HG03064 (cell line): ENCODE measurements around the gene MPI.
"Not testable (repeated sequence)": the region's sequence is repeated elsewhere in the genome, so short reads cannot be mapped to it uniquely, and the experiment has no call there.

Source experiments
- ATAC-seq: cut with Tn5 transposase; IDR thresholded peaks from one replicate; pipeline ENCODE4 v1.9.1; 2021; ENCODE audit warnings: low read depth; ENCODE audit not compliant: unreplicated experiment

MPI gene

DNA sequence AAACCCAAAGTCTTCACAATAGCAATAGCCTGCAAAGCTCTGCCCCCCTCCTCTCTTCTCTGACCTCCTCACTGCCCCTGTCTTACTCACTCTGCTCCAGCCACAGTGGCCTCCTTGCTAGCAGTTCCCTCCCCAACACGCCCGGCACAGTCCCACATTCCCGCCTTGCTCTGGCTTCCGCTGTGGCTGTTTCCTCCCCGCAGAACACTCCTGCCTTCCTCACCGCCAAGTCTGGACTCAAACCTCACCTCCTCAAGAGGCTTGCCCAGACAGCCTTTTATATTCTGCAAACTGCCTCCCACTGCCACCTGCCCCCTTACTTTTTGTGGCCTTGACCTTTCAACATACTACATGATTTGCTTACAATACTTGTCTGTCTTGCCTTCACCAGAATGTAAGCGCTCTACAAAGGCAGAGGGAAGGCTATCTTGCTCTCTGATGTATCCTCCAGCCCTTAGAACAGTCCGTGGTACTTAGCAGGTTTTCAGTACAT is 406 bp upstream of the MPI start:
- ATAC-seq: no peak

DNA sequence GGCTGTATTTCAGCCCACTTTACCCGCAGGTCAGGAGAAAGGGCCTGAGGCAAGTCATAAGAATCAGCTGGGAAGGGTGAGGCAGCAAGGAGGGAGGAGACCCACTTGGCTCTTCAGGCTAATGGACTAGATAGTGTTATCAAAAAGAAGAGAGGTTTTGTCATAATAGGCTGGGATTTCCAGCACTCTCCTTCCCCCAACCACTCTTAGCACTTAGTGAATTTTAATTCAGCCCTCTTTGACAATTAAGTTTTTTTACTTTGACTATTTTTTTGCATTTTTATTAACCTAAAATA is 771 bp downstream of the MPI start:
- ATAC-seq: no peak

DNA sequence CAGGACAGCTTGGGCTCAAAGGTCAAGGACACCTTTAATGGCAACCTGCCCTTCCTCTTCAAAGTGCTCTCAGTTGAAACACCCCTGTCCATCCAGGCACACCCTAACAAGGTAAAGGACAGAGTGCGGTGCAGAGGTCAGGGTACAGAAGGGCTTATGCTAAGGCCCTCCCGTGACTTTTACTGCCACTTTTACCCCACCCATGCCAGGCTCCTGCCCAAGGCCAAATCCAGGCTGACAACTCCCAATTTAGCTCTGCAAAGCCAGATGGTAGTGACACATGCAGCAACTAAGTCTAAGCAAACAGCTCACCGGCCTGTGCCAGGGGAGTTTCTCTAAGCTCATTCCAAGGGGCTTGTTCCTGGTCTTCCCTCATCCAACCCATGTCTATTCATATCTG is 1.6 kb downstream of the MPI start:
- ATAC-seq: no peak

DNA sequence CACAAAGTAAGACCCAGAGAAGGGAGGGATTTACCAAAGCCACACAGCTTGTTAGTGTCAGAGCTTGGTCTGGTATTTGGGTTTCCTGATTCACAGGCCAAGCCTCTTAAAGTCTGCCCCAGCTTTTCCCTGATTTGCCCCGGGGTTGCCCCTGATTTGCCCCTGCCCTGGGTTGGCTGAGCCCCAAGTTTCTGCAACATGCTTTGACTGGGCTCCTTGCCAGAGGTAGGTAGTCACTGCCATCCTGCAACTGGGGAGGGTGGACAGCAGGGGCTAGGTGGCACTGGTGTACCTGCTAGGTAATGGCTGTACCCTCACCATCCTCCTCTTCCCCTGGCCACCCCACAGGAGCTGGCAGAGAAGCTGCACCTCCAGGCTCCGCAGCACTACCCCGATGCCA is 2.5 kb downstream of the MPI start:
- ATAC-seq: no peak

DNA sequence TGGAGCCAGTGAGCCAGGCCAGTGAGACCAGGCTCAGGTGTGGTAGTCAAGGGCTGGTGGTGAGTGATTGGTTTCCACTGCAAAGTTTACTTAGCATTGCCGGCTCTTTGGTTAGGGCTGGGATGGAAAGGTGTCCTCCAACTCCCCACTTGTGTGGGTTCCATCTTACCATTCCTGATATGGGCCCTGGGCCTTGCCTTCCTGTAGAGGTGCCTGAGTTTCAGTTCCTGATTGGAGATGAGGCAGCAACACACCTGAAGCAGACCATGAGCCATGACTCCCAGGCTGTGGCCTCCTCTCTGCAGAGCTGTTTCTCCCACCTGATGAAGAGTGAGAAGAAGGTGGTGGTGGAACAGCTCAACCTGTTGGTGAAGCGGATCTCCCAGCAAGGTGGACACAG is 3.1 kb downstream of the MPI start:
- ATAC-seq: no peak

DNA sequence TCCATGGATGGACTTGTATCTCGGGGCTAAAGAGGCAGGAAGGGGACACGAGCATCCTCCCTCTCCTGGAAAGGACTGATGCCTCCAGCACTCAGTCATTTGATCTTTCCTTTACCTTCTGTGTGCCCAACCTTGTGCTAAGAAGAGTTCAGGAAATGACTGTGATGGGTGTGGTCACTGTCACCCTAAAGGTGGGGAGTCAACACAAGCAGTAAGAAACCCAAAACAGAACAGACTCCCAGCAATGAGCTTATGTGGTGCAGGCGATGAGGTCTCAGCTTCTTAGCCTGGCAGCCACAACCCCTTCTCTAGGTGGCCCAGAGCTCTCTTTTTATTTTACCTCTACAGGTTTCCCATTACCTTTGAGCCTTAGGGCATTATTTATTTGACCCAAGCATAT is 3.8 kb downstream of the MPI start:
- no peak for ATAC-seq

DNA sequence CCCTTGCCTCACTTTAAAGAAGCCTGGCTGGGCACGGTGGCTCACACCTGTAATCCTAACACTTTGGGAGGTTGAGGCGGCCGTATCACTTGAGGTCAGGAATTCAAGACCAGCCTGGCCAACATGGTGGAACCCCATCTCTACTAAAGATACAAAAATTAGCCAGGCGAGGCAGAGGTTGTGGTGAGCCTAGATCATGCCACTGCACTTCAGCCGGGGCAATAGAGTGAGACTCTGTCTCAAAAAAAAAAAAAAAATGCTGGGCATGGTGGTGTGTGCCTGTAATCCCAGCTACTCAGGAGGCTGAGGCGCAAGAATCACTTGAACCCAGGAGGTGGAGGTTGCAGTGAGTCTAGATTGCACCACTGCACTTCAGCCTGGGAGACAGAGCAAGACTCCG is 4.5 kb downstream of the MPI start:
- not testable (repeated sequence) for ATAC-seq

DNA sequence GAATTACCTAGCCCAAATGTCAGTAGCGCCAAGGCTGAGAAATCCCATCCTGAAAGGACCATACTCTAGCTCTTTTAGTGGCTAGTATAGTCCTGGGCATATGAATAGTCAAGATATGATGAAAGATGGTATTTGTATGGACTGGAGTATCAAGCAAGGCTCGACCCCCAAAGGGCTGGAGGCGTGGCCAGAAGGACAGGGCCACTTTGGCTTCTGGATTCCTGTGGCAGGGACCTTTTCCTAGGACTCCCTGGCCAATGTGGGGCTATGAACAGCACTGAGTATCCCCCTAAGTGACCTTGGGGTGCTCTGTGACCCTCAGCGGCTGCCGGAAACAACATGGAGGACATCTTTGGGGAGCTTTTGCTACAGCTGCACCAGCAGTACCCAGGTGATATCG is 6.0 kb downstream of the MPI start:
- no peak for ATAC-seq

DNA sequence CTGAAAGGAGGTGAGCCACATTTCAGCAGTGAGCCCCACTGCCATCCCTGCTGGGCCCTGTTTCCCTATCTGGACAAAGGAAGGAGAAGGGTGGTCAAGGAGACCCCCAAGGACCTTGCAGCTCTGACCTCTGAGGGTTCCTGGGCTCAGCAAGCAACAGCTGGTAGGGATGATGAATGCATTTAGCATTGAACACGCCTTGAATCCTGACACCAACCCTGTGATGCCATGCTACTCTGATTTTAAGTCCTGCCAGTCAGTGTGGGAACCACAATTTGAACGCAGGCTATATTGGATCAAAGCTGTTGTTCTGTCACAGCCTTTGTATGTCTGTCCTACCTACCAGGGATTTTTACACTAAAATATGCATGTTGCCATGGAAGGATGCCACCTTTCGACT is 6.5 kb downstream of the MPI start:
- ATAC-seq: no peak

DNA sequence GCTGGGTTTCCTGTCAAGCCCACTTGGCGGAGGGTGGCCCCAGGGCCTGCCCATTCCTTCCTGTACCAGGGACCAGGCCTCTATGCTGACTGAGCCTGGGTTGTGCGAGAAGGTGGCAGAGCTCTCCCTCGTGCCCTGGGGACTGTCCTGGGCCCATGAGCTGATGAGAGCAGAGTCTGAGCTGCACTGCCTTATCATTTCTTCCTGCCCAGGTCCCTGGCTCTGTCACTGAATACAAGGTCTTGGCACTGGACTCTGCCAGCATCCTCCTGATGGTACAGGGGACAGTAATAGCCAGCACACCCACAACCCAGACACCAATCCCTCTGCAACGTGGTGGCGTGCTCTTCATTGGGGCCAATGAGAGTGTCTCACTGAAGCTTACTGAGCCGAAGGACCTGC is 7.5 kb downstream of the MPI start:
- no peak for ATAC-seq

DNA sequence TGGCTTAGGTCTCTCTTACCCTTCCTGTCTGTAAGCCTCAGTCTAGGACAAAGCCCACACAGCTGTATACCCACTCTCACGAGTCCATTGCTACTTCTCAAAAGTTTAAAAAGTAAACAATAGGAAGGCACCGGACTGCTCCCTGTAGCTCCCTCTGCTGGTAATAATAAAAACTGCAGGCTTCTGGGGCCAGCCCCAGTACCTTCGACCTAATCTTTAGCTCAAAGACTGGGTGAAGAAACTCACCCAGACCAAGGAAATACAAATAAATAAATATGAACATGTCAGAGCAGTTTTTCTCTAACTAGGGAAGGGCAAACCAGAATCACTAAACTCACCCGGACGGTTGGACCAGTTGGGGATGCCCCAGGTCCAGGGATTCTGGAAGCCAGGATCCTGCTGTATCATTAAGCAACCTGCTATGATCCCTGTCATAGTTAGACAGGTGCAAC is 11.8 kb downstream of the MPI start:
- ATAC-seq: no peak

DNA sequence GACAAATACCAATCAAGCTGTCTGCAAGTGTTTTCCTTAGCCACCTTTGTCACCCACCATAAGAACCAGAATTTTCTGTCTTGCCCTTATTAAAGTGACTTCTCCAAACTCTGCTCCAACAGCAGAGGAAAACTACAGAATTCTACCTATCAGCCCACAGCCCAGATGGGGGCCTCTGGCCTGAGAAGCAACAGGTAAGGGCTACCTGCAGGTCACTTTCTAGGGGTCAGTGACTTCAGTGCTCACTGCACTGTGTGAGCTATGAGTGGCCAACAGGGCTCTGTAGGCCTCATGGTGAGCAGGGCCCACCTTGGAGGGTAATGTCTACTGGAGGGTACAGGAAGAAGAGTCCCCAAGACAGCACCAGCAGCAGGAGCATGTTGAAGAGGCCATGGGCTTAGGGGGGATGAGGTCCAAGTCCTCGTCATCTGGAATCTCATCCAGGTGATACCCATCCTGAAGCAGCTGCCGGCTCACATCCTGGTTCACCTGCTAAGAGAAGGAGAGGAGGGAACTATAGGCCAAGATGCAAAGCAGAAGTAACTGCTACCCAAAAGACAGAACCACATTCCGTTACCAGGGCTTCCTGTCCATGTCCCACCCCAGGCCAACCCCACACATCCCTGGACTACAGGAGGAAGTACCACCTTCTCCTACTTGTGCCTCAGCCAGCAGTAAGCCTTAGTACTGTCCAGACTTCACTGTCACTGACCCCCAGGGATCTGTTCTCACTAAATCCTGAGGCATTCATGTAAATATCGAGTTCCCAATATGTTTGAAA is 12.6 kb downstream of the MPI start:
- ATAC-seq: no peak

DNA sequence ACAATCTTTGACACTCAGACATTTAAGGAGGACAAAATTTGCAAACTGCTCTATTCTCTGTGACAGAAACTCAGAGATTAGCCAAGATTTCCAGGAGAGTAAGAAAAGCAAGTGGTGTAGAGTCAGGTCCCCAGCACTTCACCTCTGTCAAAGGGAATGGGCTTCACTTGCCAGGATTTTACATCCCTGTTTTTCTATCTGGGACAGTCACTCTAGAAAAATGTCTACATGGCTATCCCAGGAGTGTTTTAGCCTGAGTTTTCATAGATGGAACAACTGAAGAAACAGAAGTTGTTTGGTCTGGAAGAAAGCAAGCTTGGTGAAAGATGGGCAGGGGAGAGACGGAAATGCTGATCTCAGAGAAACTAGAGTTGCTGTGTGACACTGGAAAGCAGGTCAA is 13.8 kb downstream of the MPI start:
- no peak for ATAC-seq

DNA sequence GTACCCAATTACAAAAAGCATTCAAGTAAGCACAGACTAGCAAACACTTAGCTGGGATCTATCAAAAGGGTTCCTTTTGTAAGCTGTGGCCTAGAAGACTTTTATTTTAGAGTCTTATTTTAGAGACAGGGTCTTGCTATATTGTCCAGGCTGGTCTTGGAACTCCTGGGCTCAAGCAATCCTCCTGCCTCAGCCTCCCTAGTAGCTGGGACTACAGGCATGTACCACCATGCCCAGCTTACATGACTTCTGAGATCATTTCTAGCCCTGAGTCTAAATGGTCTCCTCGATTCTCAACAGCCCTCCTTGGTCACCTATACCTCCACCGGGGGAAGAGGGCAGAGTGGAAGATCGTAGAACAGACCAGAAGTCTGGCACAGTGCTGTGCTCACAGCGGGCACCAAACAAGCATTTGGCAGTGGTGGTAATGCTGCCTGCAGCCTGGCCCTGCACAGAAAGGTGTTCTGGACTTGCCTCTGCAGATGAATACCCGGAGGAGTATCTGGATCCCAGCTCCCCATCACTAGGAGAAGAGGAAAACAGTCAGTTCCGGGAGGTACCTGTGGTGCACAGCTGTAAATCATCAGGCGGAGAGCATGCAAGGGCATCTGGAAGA is 14.5 kb downstream of the MPI start:
- ATAC-seq: no peak

DNA sequence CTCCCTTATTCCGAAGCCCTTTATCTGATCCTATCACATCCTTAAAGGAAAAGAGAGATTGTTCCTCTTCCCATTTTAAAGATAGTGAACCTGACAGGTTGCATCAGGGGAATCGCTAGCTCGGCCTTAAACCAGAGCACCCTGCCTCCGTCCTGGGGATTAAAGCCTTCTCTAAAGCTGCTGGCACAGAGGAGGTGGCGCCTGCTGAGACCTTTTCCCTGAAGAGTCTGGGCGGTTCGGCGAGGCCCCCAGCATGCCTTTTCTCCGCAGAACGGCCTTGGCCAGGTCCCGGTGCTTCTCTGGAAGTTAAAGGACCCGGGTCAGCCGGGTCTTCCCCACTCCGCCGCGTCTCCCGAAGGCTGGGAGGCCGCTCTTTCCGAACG is 16.2 kb downstream of the MPI start:
- peak; percentile 28 for ATAC-seq

DNA sequence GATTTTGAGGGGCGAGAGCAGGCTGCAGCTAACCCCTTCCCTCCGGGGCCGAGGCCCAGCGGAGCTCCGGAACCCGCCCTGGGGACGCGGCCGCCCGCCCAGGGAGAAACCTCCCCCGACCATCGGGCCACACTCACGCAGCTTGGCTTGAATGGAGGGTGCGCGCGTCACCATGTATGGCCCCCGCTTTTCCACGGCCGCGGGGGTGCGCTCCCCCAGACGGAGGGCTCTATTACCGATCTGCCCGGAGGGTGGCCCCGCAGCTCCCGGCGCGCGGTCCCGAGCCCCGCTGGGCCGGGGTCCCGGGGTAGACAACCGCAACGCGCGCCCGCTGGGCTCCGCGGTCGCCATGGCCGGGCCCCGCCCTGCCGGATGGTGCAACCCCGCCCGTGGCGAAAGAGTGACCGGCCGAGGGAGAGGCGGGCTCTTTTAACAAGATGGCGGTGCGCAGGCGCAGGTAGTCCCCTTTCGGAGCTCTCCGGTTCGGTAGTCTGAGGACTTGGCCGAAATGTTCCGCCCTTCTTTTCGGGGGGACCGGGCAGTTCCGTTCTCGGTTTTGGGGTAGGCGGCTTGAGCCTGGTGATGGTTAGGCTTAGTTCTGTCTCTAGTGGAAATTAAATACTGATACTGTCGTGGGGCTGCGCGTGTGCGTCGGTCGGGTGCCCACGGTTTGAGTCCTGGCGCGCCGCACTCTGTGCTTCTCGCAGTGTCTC is 16.8 kb downstream of the MPI start, which contains the start of gene FAM219B:
FAM219B (minus strand) TSS at position 402 of the 713 bp plus-strand sequence; CDS start at position 351, 51 bp downstream.
- ATAC-seq: peak; percentile 65

DNA sequence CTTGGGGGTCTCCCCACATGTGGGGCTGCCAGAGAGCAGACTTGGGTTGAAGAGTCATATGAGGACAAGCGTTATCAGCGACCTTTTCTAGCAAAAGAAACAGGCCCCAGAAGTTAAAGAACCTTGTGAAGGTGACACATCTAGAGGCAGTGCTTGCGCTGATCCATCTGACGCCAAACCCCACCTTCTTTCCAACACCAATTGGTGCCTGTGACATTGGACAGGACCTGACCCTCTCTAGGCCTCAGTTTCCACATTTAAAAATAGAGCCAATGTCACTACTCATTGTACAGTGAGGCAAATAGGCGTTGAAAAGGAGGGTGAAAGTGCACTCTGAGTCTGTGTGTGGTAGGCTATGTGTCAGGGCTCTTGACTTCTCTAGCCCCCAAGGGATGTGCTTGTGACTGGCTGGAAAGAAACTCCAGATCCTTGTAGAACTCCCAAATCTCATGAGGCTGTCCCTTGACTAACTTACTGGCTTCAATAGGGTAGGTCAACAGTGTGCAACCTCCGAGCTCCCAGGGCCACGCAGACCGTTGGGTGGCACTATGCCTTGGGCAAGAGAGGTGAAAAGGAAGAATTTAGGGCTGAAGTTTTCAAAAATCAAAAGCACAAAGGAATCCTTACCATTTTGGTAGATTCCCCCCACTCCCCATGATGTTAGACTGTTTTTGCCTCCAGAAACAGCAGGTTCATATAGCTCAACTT is 17.5 kb downstream of the MPI start:
- no peak for ATAC-seq

DNA sequence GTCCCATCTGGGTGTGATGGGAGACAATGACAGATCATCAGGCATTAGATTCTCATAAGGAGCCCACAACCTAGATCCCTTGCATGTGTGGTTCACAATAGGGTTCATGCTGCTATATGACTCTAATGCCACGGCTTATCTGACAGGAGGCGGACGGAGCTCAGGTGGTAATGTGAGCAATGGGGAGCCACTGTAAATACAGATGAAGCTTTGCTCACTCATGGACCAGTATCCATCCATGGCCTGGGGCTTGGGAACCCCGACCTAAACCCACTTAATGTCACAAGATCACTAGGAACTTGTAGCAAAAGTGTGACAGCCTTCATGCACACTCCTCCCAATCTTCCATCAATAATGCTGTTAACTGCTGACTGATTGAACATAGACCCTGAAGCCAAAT is 18.8 kb downstream of the MPI start:
- no peak for ATAC-seq

DNA sequence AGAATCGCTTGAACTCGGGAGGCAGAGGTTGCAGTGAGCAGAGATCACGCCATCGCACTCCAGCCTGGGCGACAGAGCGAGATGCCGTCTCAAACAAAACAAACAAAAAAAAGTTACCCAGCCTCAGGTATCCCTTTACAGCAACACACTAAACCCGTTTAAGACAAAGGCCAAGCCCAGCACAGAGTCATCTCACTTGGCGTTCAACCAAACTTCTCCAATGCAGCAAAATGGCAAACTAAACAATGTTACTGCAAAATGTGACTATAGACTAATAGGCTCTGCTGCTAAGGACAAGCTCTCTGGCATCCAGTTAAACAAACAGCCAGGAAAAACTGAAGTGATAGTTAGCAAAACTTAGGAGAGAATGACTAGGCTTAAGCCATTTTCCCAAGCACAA is 23.2 kb downstream of the MPI start:
- ATAC-seq: no peak

DNA sequence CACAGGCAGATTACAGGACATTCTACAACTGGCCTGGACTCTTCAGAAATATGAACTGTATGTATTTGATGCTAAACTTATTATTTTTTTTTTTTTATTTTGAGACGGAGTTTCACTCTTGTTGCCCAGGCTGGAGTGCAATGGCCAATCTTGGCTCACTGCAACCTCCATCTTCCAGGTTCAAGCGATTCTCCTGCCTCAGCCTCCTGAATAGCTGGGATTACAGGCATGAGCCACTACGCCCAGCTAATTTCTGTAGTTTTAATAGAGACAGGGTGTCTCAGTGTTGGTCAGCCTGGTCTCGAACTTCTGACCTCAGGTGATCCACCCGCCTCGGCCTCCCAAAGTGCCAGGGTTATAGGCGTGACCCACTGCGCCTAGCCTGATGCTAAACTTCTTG is 24.0 kb downstream of the MPI start:
- ATAC-seq: not testable (repeated sequence)

DNA sequence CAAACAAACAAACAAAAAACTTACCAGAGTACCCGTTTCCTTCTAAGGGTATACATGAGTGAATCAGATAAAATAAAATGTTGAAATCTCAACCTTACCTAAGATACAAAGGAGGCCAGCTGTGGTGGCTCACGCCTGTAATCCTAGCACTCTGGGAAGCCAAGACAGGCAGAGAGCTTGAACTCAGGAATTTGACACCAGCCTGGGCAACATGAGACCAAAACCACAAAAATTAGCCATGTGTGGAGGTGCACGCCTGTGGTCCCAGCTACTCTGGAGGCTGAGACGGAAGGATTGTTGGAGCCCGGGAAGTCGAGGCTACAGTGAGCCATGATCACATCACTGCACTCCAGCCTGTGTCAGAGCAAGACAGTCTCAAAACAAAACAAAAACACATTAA is 27.8 kb downstream of the MPI start:
- no peak for ATAC-seq
